ENCODE measurements around the gene SULT1A1.

SULT1A1 gene

GRCh38 chr16:28555561-28555960, 54.3 kb downstream of the SULT1A1 start:
- DNase-seq, result no peak

Measured in NCI-H526 (cell line).